NB4 (cell line): ENCODE results near the gene UFC1.

Experiments used
- DNase-seq: peaks from one replicate; pipeline ENCODE4 v3.0.0; 2010; ENCODE audit warnings: low read depth
- H3K4me3 ChIP-seq: one replicate; pipeline ENCODE4 v1.5.1; 2011; ENCODE audit warnings: mild to moderate bottlenecking, low read depth, low read length, moderate library complexity
- CTCF ChIP-seq: IDR thresholded peaks from one replicate; pipeline ENCODE4 v1.5.1; 2012; ENCODE audit warnings: low read depth, low read length
- MAX ChIP-seq: IDR thresholded peaks from 2 replicates; pipeline ENCODE4 v1.6.1; 2011; ENCODE audit warnings: low read depth, low read length
- MYC ChIP-seq: IDR thresholded peaks from 2 replicates; pipeline ENCODE4 v1.6.1; 2011; ENCODE audit warnings: low read depth, low read length
- POLR2A ChIP-seq: IDR thresholded peaks from 2 replicates; pipeline ENCODE4 v1.6.1; 2011; ENCODE audit warnings: mild to moderate bottlenecking; ENCODE audit not compliant: insufficient read length; ENCODE audit errors: extremely low read depth

The UFC1 gene

GRCh38 chr1:161196111-161196510 lies 42.3 kb downstream of the UFC1 start:
- DNase-seq, result no peak
- no peak overlapping the region for H3K4me3 ChIP-seq
- TF ChIP-seq POLR2A, result no peak
- TF ChIP-seq CTCF, result no peak
- no peak for TF ChIP-seq MAX
- TF ChIP-seq MYC, result no peak

- DNase-seq, result no peak
- no peak overlapping the region for H3K4me3 ChIP-seq
- no peak for TF ChIP-seq MAX
- no peak for TF ChIP-seq MYC
- TF ChIP-seq CTCF, result no peak
- no peak for TF ChIP-seq POLR2A
These were observed 43.0 kb downstream of the UFC1 start for GRCh38 chr1:161196521-161197451.

GRCh38 chr1:161197560-161198193 lies 43.9 kb downstream of the UFC1 start:
- H3K4me3 ChIP-seq, result no peak overlapping the region
- DNase-seq, result no peak
- TF ChIP-seq MAX (no peak), CTCF (no peak), POLR2A (no peak), MYC (no peak)

GRCh38 chr1:161198194-161198896 lies 44.6 kb downstream of the UFC1 start:
- DNase-seq, result no peak
- TF ChIP-seq CTCF, result no peak
- TF ChIP-seq MYC, result no peak
- TF ChIP-seq POLR2A, result no peak
- no peak for TF ChIP-seq MAX
- H3K4me3 ChIP-seq, result no peak overlapping the region

GRCh38 chr1:161198897-161199431 lies 45.2 kb downstream of the UFC1 start, which contains the start of gene ADAMTS4:
ADAMTS4 (minus strand) TSS chr1:161199054; CDS start chr1:161198627, 427 bp downstream.
- TF ChIP-seq CTCF (no peak), MYC (no peak), POLR2A (no peak), MAX (no peak)
- no peak for DNase-seq
- H3K4me3 ChIP-seq, result no peak within 1 kb of the TSS
